LNCaP clone FGC (cell line): ENCODE data around the gene ADCY5.
"Not testable (repeated sequence)": the region's sequence is repeated elsewhere in the genome, so short reads cannot be mapped to it uniquely, and the experiment has no call there.

Experiments
- DNase-seq: peaks from one replicate; pipeline ENCODE4 v3.0.0-alpha.2; 2011; ENCODE audit warnings: low read depth
- H3K4me3 ChIP-seq: 2 replicates; pipeline ENCODE4 v1.5.1; 2011; ENCODE audit warnings: mild to moderate bottlenecking, low read depth, low read length, control low read depth
- CTCF ChIP-seq: IDR thresholded peaks from 2 replicates; pipeline ENCODE4 v1.5.1; 2012; ENCODE audit warnings: mild to moderate bottlenecking; ENCODE audit not compliant: control insufficient read depth, insufficient read depth; ENCODE audit errors: extremely low read depth

The ADCY5 gene

GRCh38 chr3:123258811-123259420, 190.0 kb downstream of the ADCY5 start:
- DNase-seq, result peak; percentile 50
- TF ChIP-seq CTCF, result peak; percentile 70
- H3K4me3 ChIP-seq, result no peak overlapping the region

DNA sequence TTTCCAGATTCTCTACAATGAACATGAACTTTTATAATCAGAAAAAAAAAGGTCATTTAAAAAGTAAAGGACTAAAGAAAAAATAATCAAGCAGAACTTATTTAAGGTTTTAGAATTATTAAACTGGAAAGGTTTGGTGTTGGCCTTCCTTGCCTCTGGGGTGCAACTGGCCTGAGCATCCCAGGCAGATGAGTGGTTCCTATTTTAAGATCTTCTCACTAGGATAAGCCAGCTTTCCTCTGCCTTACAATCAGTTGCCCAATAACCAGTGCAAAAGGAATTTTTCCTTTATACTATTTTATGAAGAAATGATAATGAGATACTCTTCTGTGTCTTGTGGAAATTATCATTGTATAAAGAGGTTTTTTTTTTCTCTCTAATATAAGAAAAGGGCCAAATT, 190.5 kb downstream of the ADCY5 start:
- no peak for TF ChIP-seq CTCF
- H3K4me3 ChIP-seq, result no peak overlapping the region
- no peak for DNase-seq

DNA sequence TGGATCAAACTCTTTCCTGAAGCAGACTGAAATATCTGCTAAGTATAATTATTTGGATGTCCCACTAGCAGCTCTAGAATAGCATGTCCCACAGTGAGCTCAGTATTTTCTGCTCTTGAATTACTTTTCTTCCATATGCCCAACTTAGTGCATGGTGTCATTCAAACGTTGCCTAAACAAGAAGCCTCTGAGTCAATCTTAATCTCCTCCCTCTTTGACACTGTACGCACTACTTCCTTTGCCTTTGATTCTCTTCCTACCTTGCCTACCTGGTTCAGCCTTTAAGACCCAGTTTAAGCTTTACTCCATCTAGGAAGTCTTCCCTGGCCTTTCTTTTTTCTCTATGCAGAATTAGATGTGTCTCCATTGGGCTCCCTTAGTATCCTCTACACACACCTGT, 192.6 kb downstream of the ADCY5 start:
- no peak for TF ChIP-seq CTCF
- DNase-seq, result no peak
- no peak overlapping the region for H3K4me3 ChIP-seq

DNA sequence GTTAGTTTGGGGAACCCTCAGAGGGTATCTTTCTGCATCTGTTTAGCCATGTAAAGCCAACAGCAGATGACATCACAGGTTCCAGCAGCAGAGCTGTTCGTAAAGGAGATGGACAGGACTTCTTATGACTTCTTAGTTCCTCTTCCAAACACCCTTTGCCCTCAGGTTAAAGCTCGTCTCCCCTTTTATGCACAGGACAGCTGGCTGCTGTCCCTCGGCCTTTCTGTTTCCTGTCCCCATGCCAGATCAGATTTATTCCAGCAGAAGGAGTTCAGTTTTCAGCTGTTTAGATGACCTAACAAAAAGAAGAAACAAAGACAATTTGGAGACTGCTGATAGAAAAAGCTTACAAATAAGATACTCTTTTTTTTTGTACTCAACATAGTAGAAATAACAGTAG, 202.0 kb downstream of the ADCY5 start:
- TF ChIP-seq CTCF, result no peak
- no peak overlapping the region for H3K4me3 ChIP-seq
- DNase-seq, result no peak

DNA sequence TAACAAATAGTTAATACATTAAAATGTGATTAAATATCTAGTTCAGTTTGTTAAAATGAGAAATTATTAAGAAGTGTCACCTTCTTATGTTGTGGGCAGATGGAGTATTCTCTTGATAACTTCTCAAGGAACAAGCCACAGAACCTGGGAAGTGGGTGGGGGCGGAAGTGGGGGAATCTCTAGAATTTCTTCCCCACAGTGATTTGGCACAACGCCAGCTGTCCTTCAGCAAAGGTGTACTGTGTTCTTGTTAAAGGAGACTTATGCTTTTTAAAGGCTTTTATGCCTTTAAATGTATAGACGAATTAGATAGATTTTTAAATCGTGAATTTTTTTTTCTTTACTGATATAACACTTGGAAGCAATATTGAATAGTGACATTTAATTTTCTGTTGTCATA, 204.8 kb downstream of the ADCY5 start:
- H3K4me3 ChIP-seq, result no peak overlapping the region
- no peak for TF ChIP-seq CTCF
- DNase-seq, result no peak

DNA sequence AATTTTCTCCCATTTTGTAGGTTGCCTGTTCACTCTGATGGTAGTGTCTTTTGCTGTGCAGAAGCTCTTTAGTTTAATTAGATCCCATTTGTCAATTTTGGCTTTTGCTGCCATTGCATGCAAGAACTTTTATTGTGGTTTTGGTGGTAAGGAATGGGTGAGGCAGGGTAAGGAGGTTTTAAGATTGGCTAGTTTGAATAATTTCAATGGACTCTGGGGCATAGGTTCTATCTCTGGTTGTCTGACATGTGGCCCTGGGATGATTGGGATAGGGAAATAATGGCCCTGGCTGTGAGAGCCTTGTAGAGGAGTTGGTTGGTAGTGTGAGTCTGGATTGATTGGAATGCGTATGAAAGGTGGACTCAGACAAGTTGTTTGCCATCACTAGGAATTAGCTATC, 209.1 kb downstream of the ADCY5 start:
- DNase-seq, result no peak
- no peak for TF ChIP-seq CTCF
- no peak overlapping the region for H3K4me3 ChIP-seq

DNA sequence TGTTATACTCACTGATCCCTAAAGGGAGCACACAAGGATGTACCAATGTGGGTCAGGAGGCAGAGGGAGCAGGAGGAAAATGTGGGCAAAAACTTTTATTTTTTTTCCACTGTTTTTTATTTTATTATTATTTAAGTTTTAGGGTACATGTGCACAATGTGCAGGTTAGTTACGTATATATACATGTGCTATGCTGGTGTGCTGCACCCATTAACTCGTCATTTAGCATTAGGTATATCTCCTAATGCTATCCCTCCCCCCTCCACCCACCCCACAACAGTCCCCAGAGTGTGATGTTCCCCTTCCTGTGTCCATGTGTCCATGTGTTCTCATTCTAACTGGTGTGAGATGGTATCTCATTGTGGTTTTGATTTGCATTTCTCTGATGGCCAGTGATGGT, 209.7 kb downstream of the ADCY5 start:
- DNase-seq, H3K4me3 ChIP-seq: not testable (repeated sequence)
